ENCODE measurements around the gene PCDHB4.
"Not testable (repeated sequence)": the region's sequence is repeated elsewhere in the genome, so short reads cannot be mapped to it uniquely, and the experiment has no call there.

Gene PCDHB4

GRCh38 chr5:141101059-141101458 lies 20.6 kb upstream of the PCDHB4 start:
- Histone ChIP-seq H3K27ac (no peak overlapping the region), H3K9me3 (replicated peaks in 1 of 11) (peaks cover 21 to 39% (median 27%) of the 10 kb centered on the region in 11 experiments; a peak in 21 of 22 replicates), H3K4me2 (no peak overlapping the region), H3K4me1 (no peaks in the 10 kb centered on the region), H3K36me3 (no peaks in the 10 kb centered on the region), H3K4me3 (no peak overlapping the region), H3K27me3 (no peaks in the 10 kb centered on the region), H4K20me1 (no peaks in the 10 kb centered on the region), H3K9ac (no peak overlapping the region)
- no peak for TF ChIP-seq Cebpa-rat (IDR thresholded peaks at IDR 0.05)

GRCh38 chr5:141102070-141102469 lies 19.5 kb upstream of the PCDHB4 start:
- H4K20me1 ChIP-seq, H3K4me3 ChIP-seq, H3K4me1 ChIP-seq, H3K27ac ChIP-seq, H3K36me3 ChIP-seq, H3K27me3 ChIP-seq, H3K9ac ChIP-seq, H3K4me2 ChIP-seq: not testable (repeated sequence)
- H3K9me3 ChIP-seq (replicated peaks in 1 of 11): peaks cover 21 to 34% (median 27%) of the 10 kb centered on the region in 11 experiments; a peak in 21 of 22 replicates

- not testable (repeated sequence) for H3K27me3 ChIP-seq, H3K4me1 ChIP-seq, H4K20me1 ChIP-seq, H3K4me2 ChIP-seq, H3K9ac ChIP-seq, H3K4me3 ChIP-seq, H3K36me3 ChIP-seq, H3K27ac ChIP-seq
- H3K9me3 ChIP-seq (replicated peaks in 1 of 11): peaks cover 21 to 34% (median 27%) of the 10 kb centered on the region in 11 experiments; a peak in 21 of 22 replicates
Measured at GRCh38 chr5:141102471-141102870, 19.1 kb upstream of the PCDHB4 start.

- H3K4me2 ChIP-seq: no peak overlapping the region
- no peaks in the 10 kb centered on the region for H4K20me1 ChIP-seq
- no peak overlapping the region for H3K27ac ChIP-seq
- H3K4me3 ChIP-seq: no peak overlapping the region
- H3K4me1 ChIP-seq: no peaks in the 10 kb centered on the region
- H3K27me3 ChIP-seq: no peaks in the 10 kb centered on the region
- H3K9ac ChIP-seq: no peak overlapping the region
- no peak for TF ChIP-seq Cebpa-rat (IDR thresholded peaks at IDR 0.05)
- peaks cover 19 to 29% (median 22%) of the 10 kb centered on the region in 11 experiments; a peak in 21 of 22 replicates for H3K9me3 ChIP-seq (replicated peaks in 1 of 11)
- H3K36me3 ChIP-seq: no peaks in the 10 kb centered on the region
Measured at GRCh38 chr5:141105350-141105749, 16.3 kb upstream of the PCDHB4 start.

- Histone ChIP-seq H3K27ac (no peak overlapping the region), H3K4me3 (no peak overlapping the region), H3K4me1 (no peaks in the 10 kb centered on the region), H3K4me2 (no peak overlapping the region), H3K27me3 (no peaks in the 10 kb centered on the region), H3K36me3 (no peaks in the 10 kb centered on the region), H4K20me1 (no peaks in the 10 kb centered on the region), H3K9ac (no peak overlapping the region), H3K9me3 (replicated peaks in 1 of 11) (peaks cover 35 to 48% (median 41%) of the 10 kb centered on the region in 11 experiments)
- TF ChIP-seq Cebpa-rat (IDR thresholded peaks at IDR 0.05): no peak
Measured at GRCh38 chr5:141119250-141119649, 2.4 kb upstream of the PCDHB4 start.

GRCh38 chr5:141121985-141122384 lies 367 bp downstream of the PCDHB4 start:
- no peaks in the 10 kb centered on the region for H3K36me3 ChIP-seq
- no peak overlapping the region for H3K4me2 ChIP-seq
- H3K27ac ChIP-seq: no peak overlapping the region
- H3K9ac ChIP-seq: no peak overlapping the region
- H3K27me3 ChIP-seq: no peaks in the 10 kb centered on the region
- no peak overlapping the region for H3K4me3 ChIP-seq
- no peaks in the 10 kb centered on the region for H4K20me1 ChIP-seq
- no peaks in the 10 kb centered on the region for H3K4me1 ChIP-seq
- TF ChIP-seq Cebpa-rat (IDR thresholded peaks at IDR 0.05): no peak
- H3K9me3 ChIP-seq (replicated peaks in 1 of 11): peaks cover 21 to 31% (median 29%) of the 10 kb centered on the region in 11 experiments

- H3K36me3 ChIP-seq, H3K27me3 ChIP-seq, H3K9ac ChIP-seq, H3K4me1 ChIP-seq, H4K20me1 ChIP-seq, H3K4me3 ChIP-seq, H3K4me2 ChIP-seq, H3K27ac ChIP-seq: not testable (repeated sequence)
- H3K9me3 ChIP-seq (replicated peaks in 1 of 11): peaks cover 20 to 27% (median 25%) of the 10 kb centered on the region in 11 experiments; a peak in 19 of 22 replicates
Measured at GRCh38 chr5:141123396-141124135, 1.9 kb downstream of the PCDHB4 start.

GRCh38 chr5:141127305-141127704 lies 5.7 kb downstream of the PCDHB4 start:
- TF ChIP-seq Cebpa-rat (IDR thresholded peaks at IDR 0.05): no peak
- no peaks in the 10 kb centered on the region for H3K36me3 ChIP-seq
- no peak overlapping the region for H3K9ac ChIP-seq
- no peaks in the 10 kb centered on the region for H3K4me1 ChIP-seq
- no peak overlapping the region for H3K4me2 ChIP-seq
- H3K4me3 ChIP-seq: no peak overlapping the region
- no peaks in the 10 kb centered on the region for H3K27me3 ChIP-seq
- H3K27ac ChIP-seq: no peak overlapping the region
- H4K20me1 ChIP-seq: no peaks in the 10 kb centered on the region
- peaks cover 15 to 24% (median 19%) of the 10 kb centered on the region in 11 experiments; a peak in 19 of 22 replicates for H3K9me3 ChIP-seq (replicated peaks in 1 of 11)

- Histone ChIP-seq H3K36me3 (no peaks in the 10 kb centered on the region), H3K27ac (no peak within 1 kb of the TSS), H4K20me1 (no peaks in the 10 kb centered on the region), H3K9ac (no peak within 1 kb of the TSS), H3K9me3 (replicated peaks in 1 of 11) (peaks cover 32 to 50% (median 44%) of the 10 kb centered on the region in 11 experiments), H3K4me3 (no peak within 1 kb of the TSS), H3K4me1 (no peaks in the 10 kb centered on the region), H3K4me2 (no peak within 1 kb of the TSS), H3K27me3 (no peaks in the 10 kb centered on the region)
- TF ChIP-seq Cebpa-rat (IDR thresholded peaks at IDR 0.05): no peak
Measured at GRCh38 chr5:141135030-141135717, 13.6 kb downstream of the PCDHB4 start, which contains the start of gene PCDHB5. TSS of gene PCDHB5 (plus strand) at chr5:141135206. CDS start at chr5:141135435, 229 bp downstream.

Measured in BLaER1 treated with 17β-estradiol and CSF1 and Interleukin-3, amounts not matched to agents 10 nM and 100 nM (cell line).